T-helper 1 cell treated with Interleukin-12 subunit alpha and Interleukin-12 subunit beta and Interleukin-4 antibody, amounts not matched to agents 30 μg/mL and 1 μg/mL, for 36 hours (primary cell): ENCODE measurements around the gene TRAPPC3L.

Experiments
- H3K27ac Mint-ChIP-seq: one replicate; pipeline ENCODE4 v1.8.0; 2021; ENCODE audit warnings: mild to moderate bottlenecking, mixed read lengths
- H3K27me3 Mint-ChIP-seq: one replicate; pipeline ENCODE4 v1.8.0; 2021; ENCODE audit warnings: low read depth, mixed read lengths
- H3K36me3 Mint-ChIP-seq: one replicate; pipeline ENCODE4 v1.8.0; 2021; ENCODE audit warnings: low read depth, mixed read lengths
- H3K4me1 Mint-ChIP-seq: one replicate; pipeline ENCODE4 v1.8.0; 2021; ENCODE audit warnings: low read depth, mixed read lengths
- H3K4me3 Mint-ChIP-seq: one replicate; pipeline ENCODE4 v1.8.0; 2021; ENCODE audit warnings: mild to moderate bottlenecking, moderate library complexity, mixed read lengths
- H3K9me3 Mint-ChIP-seq: one replicate; pipeline ENCODE4 v1.8.0; 2021; ENCODE audit warnings: mixed read lengths

The TRAPPC3L gene

DNA sequence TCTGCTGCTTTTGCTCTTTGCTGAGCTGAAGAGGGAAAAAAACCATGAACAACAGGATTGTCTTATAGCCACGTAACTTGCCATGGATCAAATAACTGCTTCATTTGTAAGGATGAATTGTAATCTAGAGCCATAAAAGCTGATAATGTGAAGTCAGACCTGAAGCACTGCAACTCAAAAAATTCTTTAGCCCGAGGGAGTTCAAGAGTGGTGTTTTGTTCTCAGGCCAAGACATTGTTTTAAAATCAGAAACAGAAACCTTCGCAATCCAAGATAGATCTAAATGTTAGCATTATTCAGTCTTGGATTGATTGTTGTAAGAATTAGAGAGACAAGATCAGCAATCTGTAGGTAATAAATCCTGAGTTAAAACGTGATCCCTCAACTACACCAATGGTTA is at the start of gene TRAPPC3L:
Gene TRAPPC3L, minus strand, starts transcription at position 34 of the 400 bp plus-strand sequence. CDS start 170 bp downstream, outside the sequence.
- no peaks in the 10 kb centered on the region for H3K36me3 Mint-ChIP-seq
- H3K4me3 Mint-ChIP-seq: no peak within 1 kb of the TSS
- no peaks in the 10 kb centered on the region for H3K9me3 Mint-ChIP-seq
- no peak within 1 kb of the TSS for H3K27ac Mint-ChIP-seq
- no peaks in the 10 kb centered on the region for H3K4me1 Mint-ChIP-seq
- H3K27me3 Mint-ChIP-seq: peaks cover 43% of the 10 kb centered on the region

DNA sequence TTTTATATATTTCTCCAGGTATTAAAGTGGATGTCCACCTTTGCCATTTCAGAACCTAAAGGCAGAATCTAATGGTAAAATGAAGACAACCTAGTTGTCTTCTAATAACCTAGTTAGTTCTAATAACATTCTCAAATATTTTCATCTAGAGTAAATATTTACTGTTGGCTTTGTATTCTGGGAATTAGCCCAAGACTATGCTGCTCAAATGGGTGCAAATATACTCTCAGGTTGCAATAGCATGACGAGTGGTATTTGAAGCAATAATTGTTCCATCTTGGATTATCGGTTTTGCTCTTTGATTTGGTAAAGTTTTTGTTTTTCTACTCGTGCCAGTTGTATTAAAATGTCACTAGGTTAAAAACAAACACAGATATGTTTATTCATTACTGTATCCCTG is 49.8 kb upstream of the TRAPPC3L start:
- H3K27me3 Mint-ChIP-seq: no peaks in the 10 kb centered on the region
- H3K36me3 Mint-ChIP-seq: peaks cover 33% of the 10 kb centered on the region
- H3K9me3 Mint-ChIP-seq: no peaks in the 10 kb centered on the region
- no peak overlapping the region for H3K27ac Mint-ChIP-seq
- H3K4me3 Mint-ChIP-seq: no peak overlapping the region
- no peaks in the 10 kb centered on the region for H3K4me1 Mint-ChIP-seq

DNA sequence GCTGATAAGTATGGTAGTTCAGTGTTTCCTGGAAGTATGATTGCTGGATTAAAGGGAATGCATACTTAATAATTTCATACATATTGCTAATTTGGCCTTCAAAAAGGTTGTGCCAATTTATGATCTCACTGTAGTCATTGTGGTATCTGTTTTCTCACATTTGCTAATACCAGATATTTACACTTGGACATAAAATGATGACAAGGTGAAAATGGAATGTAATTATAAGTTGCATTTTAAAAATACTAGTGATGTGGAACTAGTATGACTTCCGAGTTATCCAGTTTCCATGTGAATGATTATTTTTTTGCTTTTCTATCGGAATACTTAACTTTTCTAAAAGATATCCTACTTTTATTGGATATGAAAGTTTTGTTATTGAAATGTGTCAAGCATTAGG is 41.3 kb upstream of the TRAPPC3L start:
- Mint-ChIP-seq H3K9me3 (no peaks in the 10 kb centered on the region), H3K27ac (no peak overlapping the region), H3K27me3 (no peaks in the 10 kb centered on the region), H3K4me3 (no peak overlapping the region), H3K36me3 (peaks cover 33% of the 10 kb centered on the region), H3K4me1 (no peaks in the 10 kb centered on the region)

DNA sequence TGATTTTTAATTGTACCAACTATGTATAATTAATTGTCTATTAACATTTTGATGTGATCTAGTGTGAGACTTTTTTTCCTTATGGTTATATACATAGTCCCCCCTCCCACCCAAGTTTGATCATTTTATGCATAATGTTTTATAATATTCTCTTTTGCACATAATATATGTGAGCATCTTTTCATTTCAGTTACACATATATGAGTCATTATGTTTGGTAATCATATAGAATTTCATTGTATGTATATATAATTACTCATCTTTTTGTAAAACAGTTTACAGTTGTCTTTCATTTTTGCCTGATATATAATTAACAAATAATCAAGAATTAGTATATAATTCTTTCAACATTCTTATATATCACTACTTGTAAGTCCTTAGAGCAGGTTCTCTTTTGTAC is 40.8 kb upstream of the TRAPPC3L start:
- H3K27me3 Mint-ChIP-seq: no peaks in the 10 kb centered on the region
- H3K9me3 Mint-ChIP-seq: no peaks in the 10 kb centered on the region
- no peak overlapping the region for H3K4me3 Mint-ChIP-seq
- no peaks in the 10 kb centered on the region for H3K4me1 Mint-ChIP-seq
- peaks cover 31% of the 10 kb centered on the region for H3K36me3 Mint-ChIP-seq
- no peak overlapping the region for H3K27ac Mint-ChIP-seq

DNA sequence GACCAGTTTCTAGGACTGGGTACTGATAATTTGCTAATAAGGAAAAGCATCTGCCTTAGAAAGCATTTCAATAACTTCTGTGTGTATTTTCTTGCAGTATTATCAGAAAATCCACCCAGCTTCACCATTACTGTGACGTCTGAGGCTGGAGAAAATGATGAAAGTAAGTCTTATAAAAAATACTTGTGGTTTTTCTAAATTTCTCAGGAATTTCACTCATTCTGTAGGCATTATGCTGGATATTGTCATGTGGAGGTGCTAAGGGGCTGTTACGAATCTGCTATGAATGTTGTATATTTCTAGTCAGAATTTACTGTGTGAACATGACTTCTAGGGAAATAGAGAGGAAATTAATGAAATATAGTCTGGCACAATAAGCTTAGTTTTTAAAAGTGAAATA is 34.7 kb upstream of the TRAPPC3L start:
- H3K36me3 Mint-ChIP-seq: peaks cover 27% of the 10 kb centered on the region
- H3K4me1 Mint-ChIP-seq: peaks cover 10% of the 10 kb centered on the region
- no peaks in the 10 kb centered on the region for H3K27me3 Mint-ChIP-seq
- H3K9me3 Mint-ChIP-seq: no peaks in the 10 kb centered on the region
- no peak overlapping the region for H3K4me3 Mint-ChIP-seq
- no peak overlapping the region for H3K27ac Mint-ChIP-seq

DNA sequence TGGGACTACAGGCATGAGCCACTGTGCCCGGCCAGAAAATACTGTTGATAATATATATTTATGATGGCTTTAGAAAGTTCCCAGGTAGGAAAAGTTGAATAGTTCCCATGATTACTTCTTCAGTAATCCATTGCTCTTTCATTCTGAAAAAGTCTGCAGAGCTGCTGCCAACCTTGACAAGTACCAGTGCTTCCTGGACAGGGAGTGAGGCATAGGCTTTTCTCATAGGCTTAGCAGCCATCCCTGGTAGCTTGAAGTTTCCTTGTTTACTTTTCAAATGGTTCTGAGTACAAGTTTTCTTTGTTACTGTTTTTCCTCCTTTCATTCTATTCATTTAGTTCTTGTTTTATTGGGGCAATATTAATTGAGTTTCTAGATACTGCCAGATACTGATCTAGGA is 33.7 kb upstream of the TRAPPC3L start:
- H3K4me1 Mint-ChIP-seq: peaks cover 12% of the 10 kb centered on the region
- no peak overlapping the region for H3K27ac Mint-ChIP-seq
- H3K9me3 Mint-ChIP-seq: no peaks in the 10 kb centered on the region
- no peaks in the 10 kb centered on the region for H3K27me3 Mint-ChIP-seq
- H3K36me3 Mint-ChIP-seq: peaks cover 24% of the 10 kb centered on the region
- H3K4me3 Mint-ChIP-seq: no peak overlapping the region

DNA sequence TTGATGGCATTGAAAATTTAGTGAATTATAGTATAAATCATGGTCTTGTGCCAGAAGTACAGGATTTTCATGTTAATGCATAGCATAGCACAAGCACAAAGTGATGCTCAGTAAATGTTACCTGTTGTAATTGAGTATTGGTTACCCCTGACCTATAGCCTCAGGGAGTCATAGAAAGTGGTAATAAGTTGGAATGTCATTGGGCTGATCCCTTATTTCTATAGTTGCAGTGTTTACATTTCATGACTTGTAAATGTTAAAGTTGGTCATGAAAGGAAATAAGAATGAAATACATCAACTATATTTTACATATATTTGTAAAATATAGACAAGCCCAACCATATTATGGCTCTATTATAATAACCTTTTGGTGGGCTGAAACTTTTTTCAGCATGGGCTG is 32.9 kb upstream of the TRAPPC3L start:
- H3K27me3 Mint-ChIP-seq: no peaks in the 10 kb centered on the region
- H3K36me3 Mint-ChIP-seq: peaks cover 30% of the 10 kb centered on the region
- H3K9me3 Mint-ChIP-seq: no peaks in the 10 kb centered on the region
- H3K27ac Mint-ChIP-seq: no peak overlapping the region
- H3K4me1 Mint-ChIP-seq: peaks cover 19% of the 10 kb centered on the region
- H3K4me3 Mint-ChIP-seq: no peak overlapping the region

DNA sequence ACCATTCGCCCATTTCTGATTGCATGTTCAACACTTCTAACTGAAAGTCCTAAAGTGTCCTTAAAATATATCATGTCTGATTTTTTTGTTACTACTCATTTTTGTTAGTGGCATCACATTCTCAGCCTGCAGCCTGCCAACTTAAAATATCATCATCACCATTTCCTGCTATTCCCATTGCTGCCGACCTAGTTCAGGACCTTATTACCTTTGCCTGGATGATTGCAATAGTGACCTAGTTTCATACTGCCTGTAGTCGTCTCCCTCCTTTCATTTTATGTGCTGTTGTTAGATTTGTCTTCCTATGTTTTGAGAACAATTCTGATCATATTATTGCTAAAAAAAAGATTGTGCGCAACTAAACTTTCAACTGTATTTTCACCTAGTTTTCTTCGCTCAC is 32.0 kb upstream of the TRAPPC3L start:
- Mint-ChIP-seq H3K27me3 (no peaks in the 10 kb centered on the region), H3K9me3 (no peaks in the 10 kb centered on the region), H3K36me3 (peaks cover 28% of the 10 kb centered on the region), H3K4me1 (peaks cover 26% of the 10 kb centered on the region), H3K27ac (no peak overlapping the region), H3K4me3 (no peak overlapping the region)

DNA sequence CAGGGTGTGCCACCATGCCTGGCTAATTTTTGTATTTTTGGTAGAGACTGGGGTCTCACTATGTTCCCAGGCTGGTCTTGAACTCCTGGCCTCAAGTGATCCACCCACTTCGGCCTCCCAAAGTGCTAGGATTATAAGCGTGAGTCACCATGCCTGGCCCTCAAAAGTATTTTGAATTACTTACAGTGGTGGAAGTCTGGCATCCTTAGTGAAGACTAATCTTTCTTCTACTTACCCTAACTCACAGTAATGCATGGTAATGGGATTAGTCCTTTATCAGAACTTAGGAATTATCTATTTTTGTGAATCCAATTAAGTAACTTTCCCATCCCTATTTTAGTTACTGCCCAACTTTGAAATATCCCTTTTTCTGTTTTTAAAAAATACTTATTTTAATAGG is 29.7 kb upstream of the TRAPPC3L start:
- no peak overlapping the region for H3K4me3 Mint-ChIP-seq
- no peaks in the 10 kb centered on the region for H3K27me3 Mint-ChIP-seq
- peaks cover 33% of the 10 kb centered on the region for H3K4me1 Mint-ChIP-seq
- H3K27ac Mint-ChIP-seq: no peak overlapping the region
- H3K9me3 Mint-ChIP-seq: no peaks in the 10 kb centered on the region
- peaks cover 23% of the 10 kb centered on the region for H3K36me3 Mint-ChIP-seq

DNA sequence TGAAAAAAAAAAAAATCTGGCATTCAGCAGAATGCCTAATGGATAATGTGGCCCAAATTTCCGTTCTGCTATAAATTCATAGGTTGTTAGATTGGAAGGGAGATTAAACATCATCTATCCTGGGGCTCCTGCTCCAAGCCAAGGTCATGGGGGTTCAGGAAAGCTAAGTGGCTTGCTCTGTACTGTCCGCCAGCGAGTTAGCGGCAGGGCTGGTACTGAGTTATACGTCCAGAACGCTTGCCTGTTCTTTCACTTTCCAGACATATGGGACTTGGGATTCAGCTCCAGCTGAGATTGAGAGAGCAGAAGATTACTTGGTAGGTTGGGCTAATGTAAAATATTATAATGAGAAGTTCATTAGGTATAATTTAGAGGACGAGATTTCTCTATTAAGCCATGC is 26.7 kb upstream of the TRAPPC3L start:
- no peaks in the 10 kb centered on the region for H3K9me3 Mint-ChIP-seq
- H3K4me1 Mint-ChIP-seq: peaks cover 29% of the 10 kb centered on the region
- peaks cover 18% of the 10 kb centered on the region for H3K36me3 Mint-ChIP-seq
- H3K27me3 Mint-ChIP-seq: no peaks in the 10 kb centered on the region
- peak overlapping the region; percentile 93 for H3K27ac Mint-ChIP-seq
- H3K4me3 Mint-ChIP-seq: peak overlapping the region; percentile 98

DNA sequence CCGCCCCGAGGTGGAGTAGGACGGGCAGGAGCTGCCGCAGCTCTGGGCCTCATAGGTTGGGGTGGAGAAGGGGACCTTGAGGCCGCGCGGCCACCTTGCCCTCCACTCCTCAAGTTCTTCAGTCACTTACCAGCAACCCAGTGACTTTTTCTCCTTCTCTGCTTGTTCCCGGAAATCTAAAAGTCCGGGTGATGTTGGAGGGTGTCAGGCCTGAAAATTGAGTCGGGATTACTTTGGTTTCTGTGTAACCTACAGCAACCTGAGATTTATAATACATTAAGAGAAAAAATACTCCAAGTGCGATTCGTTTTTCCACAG is 26.2 kb upstream of the TRAPPC3L start:
- no peaks in the 10 kb centered on the region for H3K9me3 Mint-ChIP-seq
- H3K4me1 Mint-ChIP-seq: peaks cover 28% of the 10 kb centered on the region
- H3K4me3 Mint-ChIP-seq: peak overlapping the region; percentile 98
- peaks cover 17% of the 10 kb centered on the region for H3K36me3 Mint-ChIP-seq
- no peaks in the 10 kb centered on the region for H3K27me3 Mint-ChIP-seq
- peak overlapping the region; percentile 93 for H3K27ac Mint-ChIP-seq

DNA sequence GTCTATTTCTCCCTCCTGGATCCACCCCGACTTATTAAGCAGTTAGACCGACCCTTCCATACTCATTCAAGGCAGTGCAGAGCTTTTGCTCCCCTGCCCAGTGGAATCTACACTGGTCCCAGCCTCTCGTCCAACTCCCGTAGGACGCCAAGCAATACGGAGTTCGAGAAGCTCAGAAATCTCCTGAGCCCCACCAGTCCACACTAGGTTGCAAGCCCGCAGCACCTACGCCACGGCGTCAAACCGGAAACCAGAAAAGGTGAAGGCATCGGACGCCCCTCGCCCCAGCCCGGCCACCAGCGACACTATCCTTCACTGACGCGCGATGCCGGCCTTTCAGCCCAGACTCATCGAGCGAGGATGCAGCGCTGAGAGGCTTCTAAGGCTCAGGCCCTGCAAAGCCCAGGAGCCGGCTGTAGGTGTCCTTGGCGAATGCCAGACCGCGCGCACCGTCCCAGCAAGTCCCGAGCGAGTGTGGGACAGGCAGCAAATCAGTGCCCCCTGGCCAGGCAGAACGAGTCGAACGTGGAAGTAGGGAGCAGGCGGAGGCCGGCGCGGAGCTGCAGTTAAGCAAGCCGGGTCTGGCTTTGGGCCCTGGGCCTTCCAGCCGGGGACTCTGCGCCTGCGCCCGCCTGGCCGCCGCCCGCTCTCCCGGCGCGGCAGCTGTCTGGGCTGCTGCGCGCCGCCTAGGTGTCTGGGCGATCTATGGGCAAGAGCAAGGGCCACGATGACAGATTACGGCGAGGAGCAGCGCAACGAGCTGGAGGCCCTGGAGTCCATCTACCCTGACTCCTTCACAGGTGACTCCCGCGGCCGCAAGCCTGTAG is 25.6 kb upstream of the TRAPPC3L start, which contains the start of gene RWDD1:
Gene RWDD1, plus strand, starts transcription at position 649 of the 827 bp plus-strand sequence. Its CDS starts 79 bp downstream, at position 728.
- H3K4me1 Mint-ChIP-seq: peaks cover 26% of the 10 kb centered on the region
- no peaks in the 10 kb centered on the region for H3K9me3 Mint-ChIP-seq
- peaks cover 2% of the 10 kb centered on the region for H3K27me3 Mint-ChIP-seq
- peak within 1 kb of the TSS; percentile 96 for H3K27ac Mint-ChIP-seq
- H3K36me3 Mint-ChIP-seq: peaks cover 12% of the 10 kb centered on the region
- peak within 1 kb of the TSS; percentile 98 for H3K4me3 Mint-ChIP-seq

DNA sequence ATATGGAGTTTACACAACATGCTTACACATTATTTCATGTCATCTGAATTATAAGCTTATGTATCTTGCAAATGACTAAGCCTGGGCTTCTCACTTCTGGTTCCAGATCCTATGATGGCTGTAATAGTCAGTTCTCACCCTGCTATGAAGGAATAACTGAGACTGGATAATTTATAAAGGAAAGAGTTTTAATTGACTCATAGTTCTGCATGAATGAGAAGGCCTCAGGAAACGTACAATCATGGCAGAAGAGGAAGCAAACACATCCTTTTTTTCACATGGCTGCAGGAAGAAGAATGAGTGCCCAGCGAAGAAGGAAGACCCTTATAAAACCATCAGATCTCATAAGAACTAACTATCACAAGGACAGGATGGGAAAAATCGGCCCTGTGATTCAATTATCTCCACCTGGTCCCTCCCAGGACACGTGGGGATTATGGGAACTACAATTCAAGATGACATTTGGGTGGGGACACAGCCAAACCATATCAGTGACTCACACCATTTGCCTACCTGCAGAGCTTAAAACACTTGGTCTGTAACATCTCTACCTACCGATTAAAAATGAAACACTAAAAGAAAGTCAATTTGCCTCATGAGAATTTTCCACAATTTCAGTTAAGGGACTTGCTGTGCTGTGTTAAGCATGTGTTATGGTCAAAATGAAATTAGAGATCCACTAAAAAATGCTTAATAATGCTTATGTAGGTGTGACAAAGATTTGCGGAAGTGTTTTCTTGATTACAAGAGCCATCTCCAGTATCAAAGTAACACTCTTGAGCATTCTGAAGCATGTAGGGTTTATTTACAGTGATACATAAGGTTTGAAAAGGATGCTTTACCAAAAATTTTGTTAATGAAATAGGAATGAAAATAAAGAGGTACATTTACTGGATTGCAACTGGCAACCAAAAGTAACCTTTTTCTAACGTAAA is 23.6 kb upstream of the TRAPPC3L start:
- H3K36me3 Mint-ChIP-seq: peaks cover 5% of the 10 kb centered on the region
- peaks cover 26% of the 10 kb centered on the region for H3K4me1 Mint-ChIP-seq
- H3K4me3 Mint-ChIP-seq: no peak overlapping the region
- H3K27ac Mint-ChIP-seq: no peak overlapping the region
- H3K9me3 Mint-ChIP-seq: no peaks in the 10 kb centered on the region
- peaks cover 13% of the 10 kb centered on the region for H3K27me3 Mint-ChIP-seq

DNA sequence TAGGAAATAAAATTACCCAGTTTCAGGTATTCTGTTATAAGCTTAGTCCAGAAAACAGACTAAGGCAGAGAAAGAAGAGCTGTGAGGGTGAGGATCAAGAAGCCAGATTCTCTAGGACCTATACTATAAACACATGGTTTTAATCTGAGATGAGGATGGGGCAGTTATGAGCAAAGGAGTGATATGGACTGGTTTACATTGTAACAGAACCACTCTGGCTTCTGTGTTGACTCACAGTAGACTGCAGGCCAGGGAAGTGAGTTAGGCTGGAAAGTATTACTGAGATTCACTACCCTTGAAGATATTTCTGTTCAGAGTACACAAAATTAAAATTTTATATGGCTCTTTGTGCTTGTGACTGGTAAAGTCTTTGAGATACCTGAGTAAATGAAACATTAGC is 22.6 kb upstream of the TRAPPC3L start:
- H3K36me3 Mint-ChIP-seq: no peaks in the 10 kb centered on the region
- H3K9me3 Mint-ChIP-seq: no peaks in the 10 kb centered on the region
- no peak overlapping the region for H3K4me3 Mint-ChIP-seq
- H3K27me3 Mint-ChIP-seq: peaks cover 17% of the 10 kb centered on the region
- peaks cover 19% of the 10 kb centered on the region for H3K4me1 Mint-ChIP-seq
- no peak overlapping the region for H3K27ac Mint-ChIP-seq
